ENCODE measurements around the gene GALNT10.
A peak's percentile ranks its signal among the peaks of the same experiment; 100 is the strongest.

The GALNT10 gene

DNA sequence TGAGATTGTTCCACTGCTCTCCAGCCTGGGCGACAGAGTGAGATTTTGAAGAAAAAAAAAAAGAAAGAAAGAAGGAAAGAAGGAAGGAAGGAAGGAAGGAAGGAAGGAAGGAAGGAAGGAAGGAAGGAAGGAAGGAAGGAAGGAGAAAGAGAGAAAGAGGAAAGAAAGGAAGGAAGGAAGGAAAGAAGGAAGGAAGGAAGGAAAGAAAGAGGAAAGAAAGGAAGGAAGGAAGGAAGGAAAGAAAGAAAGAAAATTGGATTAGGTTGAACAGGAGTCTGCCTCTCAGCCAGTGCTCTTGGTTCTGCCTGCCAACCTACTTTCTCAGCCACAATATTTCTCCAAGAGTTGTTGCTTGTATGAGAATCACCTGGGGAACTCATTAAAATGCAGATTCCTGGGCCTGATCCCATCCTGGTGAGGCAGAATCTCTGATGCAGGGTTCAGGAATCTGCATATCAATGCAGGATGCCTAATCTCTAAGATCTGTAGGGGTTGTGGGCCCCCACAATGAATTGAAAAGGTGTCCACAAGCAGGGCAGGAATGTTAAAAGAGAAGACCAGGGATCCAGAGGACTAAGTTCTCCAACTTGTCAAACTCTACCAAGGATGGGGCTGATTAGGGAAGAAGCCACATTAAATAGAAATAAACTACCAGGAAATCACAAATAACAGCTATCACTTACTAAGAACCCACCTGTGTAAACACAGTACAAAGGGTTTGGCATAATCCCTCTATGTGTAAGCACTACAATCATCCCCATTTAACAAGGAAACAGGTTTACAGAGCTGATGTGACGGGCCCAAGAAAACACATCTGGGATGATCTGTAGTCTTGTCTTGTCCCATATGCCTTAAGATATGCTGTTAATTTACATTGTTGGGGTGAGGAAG is 23.4 kb upstream of the GALNT10 start:
- TF ChIP-seq ZNF70 (CRISPR knock-in tag; IDR thresholded peaks at IDR 0.05) (no peak), ARNTL (CRISPR knock-in tag; IDR thresholded peaks at IDR 0.05; ENCODE audit: borderline replicate concordance, low read depth) (no peak), PPARA (CRISPR knock-in tag; IDR thresholded peaks at IDR 0.05; ENCODE audit: borderline replicate concordance) (no peak), SNAI2 (CRISPR knock-in tag; IDR thresholded peaks at IDR 0.05) (no peak), BACH2 (CRISPR knock-in tag; IDR thresholded peaks at IDR 0.05; ENCODE audit: borderline replicate concordance) (no peak), ZFP30 (CRISPR knock-in tag; IDR thresholded peaks at IDR 0.05) (no peak), ISL1 (CRISPR knock-in tag; IDR thresholded peaks at IDR 0.05) (no peak), CSDC2 (CRISPR knock-in tag; IDR thresholded peaks at IDR 0.05) (no peak), ZNF8 (CRISPR knock-in tag; IDR thresholded peaks at IDR 0.05) (no peak), ZNF565 (CRISPR knock-in tag; conservative IDR thresholded peaks at IDR 0.05; ENCODE audit: low read depth) (no peak), ZC3H10 (CRISPR knock-in tag; IDR thresholded peaks at IDR 0.05) (no peak), ZFP3 (CRISPR knock-in tag; IDR thresholded peaks at IDR 0.05) (no peak), RARB (CRISPR knock-in tag; IDR thresholded peaks at IDR 0.05) (no peak), ESRRG (CRISPR knock-in tag; IDR thresholded peaks at IDR 0.05) (no peak)
- TF ChIP-seq, protein P1, sequence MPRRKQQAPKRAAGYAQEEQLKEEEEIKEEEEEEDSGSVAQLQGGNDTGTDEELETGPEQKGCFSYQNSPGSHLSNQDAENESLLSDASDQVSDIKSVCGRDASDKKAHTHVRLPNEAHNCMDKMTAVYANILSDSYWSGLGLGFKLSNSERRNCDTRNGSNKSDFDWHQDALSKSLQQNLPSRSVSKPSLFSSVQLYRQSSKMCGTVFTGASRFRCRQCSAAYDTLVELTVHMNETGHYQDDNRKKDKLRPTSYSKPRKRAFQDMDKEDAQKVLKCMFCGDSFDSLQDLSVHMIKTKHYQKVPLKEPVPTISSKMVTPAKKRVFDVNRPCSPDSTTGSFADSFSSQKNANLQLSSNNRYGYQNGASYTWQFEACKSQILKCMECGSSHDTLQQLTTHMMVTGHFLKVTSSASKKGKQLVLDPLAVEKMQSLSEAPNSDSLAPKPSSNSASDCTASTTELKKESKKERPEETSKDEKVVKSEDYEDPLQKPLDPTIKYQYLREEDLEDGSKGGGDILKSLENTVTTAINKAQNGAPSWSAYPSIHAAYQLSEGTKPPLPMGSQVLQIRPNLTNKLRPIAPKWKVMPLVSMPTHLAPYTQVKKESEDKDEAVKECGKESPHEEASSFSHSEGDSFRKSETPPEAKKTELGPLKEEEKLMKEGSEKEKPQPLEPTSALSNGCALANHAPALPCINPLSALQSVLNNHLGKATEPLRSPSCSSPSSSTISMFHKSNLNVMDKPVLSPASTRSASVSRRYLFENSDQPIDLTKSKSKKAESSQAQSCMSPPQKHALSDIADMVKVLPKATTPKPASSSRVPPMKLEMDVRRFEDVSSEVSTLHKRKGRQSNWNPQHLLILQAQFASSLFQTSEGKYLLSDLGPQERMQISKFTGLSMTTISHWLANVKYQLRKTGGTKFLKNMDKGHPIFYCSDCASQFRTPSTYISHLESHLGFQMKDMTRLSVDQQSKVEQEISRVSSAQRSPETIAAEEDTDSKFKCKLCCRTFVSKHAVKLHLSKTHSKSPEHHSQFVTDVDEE (CRISPR knock-in tag; IDR thresholded peaks at IDR 0.05) = no peak
- TF ChIP-seq, protein P2, sequence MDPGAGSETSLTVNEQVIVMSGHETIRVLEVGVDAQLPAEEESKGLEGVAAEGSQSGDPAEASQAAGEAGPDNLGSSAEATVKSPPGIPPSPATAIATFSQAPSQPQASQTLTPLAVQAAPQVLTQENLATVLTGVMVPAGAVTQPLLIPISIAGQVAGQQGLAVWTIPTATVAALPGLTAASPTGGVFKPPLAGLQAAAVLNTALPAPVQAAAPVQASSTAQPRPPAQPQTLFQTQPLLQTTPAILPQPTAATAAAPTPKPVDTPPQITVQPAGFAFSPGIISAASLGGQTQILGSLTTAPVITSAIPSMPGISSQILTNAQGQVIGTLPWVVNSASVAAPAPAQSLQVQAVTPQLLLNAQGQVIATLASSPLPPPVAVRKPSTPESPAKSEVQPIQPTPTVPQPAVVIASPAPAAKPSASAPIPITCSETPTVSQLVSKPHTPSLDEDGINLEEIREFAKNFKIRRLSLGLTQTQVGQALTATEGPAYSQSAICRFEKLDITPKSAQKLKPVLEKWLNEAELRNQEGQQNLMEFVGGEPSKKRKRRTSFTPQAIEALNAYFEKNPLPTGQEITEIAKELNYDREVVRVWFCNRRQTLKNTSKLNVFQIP (CRISPR knock-in tag; IDR thresholded peaks at IDR 0.05; ENCODE audit: borderline replicate concordance, low read depth) = no peak
- TF ChIP-seq, protein P3, sequence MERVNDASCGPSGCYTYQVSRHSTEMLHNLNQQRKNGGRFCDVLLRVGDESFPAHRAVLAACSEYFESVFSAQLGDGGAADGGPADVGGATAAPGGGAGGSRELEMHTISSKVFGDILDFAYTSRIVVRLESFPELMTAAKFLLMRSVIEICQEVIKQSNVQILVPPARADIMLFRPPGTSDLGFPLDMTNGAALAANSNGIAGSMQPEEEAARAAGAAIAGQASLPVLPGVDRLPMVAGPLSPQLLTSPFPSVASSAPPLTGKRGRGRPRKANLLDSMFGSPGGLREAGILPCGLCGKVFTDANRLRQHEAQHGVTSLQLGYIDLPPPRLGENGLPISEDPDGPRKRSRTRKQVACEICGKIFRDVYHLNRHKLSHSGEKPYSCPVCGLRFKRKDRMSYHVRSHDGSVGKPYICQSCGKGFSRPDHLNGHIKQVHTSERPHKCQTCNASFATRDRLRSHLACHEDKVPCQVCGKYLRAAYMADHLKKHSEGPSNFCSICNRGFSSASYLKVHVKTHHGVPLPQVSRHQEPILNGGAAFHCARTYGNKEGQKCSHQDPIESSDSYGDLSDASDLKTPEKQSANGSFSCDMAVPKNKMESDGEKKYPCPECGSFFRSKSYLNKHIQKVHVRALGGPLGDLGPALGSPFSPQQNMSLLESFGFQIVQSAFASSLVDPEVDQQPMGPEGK (CRISPR knock-in tag; IDR thresholded peaks at IDR 0.05; ENCODE audit: borderline replicate concordance) = no peak
- TF ChIP-seq, protein P4, sequence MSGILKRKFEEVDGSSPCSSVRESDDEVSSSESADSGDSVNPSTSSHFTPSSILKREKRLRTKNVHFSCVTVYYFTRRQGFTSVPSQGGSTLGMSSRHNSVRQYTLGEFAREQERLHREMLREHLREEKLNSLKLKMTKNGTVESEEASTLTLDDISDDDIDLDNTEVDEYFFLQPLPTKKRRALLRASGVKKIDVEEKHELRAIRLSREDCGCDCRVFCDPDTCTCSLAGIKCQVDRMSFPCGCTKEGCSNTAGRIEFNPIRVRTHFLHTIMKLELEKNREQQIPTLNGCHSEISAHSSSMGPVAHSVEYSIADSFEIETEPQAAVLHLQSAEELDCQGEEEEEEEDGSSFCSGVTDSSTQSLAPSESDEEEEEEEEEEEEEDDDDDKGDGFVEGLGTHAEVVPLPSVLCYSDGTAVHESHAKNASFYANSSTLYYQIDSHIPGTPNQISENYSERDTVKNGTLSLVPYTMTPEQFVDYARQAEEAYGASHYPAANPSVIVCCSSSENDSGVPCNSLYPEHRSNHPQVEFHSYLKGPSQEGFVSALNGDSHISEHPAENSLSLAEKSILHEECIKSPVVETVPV (CRISPR knock-in tag; IDR thresholded peaks at IDR 0.05) = no peak
- TF ChIP-seq, protein P5, sequence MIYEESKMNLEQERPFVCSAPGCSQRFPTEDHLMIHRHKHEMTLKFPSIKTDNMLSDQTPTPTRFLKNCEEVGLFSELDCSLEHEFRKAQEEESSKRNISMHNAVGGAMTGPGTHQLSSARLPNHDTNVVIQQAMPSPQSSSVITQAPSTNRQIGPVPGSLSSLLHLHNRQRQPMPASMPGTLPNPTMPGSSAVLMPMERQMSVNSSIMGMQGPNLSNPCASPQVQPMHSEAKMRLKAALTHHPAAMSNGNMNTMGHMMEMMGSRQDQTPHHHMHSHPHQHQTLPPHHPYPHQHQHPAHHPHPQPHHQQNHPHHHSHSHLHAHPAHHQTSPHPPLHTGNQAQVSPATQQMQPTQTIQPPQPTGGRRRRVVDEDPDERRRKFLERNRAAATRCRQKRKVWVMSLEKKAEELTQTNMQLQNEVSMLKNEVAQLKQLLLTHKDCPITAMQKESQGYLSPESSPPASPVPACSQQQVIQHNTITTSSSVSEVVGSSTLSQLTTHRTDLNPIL (CRISPR knock-in tag; IDR thresholded peaks at IDR 0.05; ENCODE audit: low read depth) = no peak

DNA sequence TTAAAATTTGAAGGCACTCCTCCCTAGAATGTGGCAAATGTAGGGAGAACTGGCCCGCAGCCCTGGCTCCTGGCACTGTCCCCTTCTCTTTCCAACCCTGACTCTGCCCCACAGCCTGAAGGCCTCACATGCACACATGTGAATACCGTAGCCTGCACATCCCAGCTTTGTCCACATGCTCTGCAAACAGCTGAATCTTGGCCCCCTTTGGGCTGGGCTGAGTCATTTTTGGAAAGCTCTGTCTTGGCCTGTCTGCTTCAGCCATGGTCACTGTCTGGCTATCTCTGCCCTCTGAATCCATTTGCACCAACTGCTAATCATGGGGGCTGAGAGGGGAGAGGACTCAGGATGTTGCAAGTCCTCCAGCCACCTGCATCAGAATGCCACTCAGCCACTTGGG is 22.1 kb upstream of the GALNT10 start:
- TF ChIP-seq TOX (CRISPR knock-in tag; IDR thresholded peaks at IDR 0.05; ENCODE audit: borderline replicate concordance) (no peak), ZNF8 (CRISPR knock-in tag; IDR thresholded peaks at IDR 0.05) (no peak), ZNF565 (CRISPR knock-in tag; conservative IDR thresholded peaks at IDR 0.05; ENCODE audit: low read depth) (no peak), TCF4 (CRISPR knock-in tag; IDR thresholded peaks at IDR 0.05; ENCODE audit: borderline replicate concordance) (no peak), PPARA (CRISPR knock-in tag; IDR thresholded peaks at IDR 0.05; ENCODE audit: borderline replicate concordance) (no peak), ZNF70 (CRISPR knock-in tag; IDR thresholded peaks at IDR 0.05) (no peak), ZFP3 (CRISPR knock-in tag; IDR thresholded peaks at IDR 0.05) (no peak), CSDC2 (CRISPR knock-in tag; IDR thresholded peaks at IDR 0.05) (no peak), ARNTL (CRISPR knock-in tag; IDR thresholded peaks at IDR 0.05; ENCODE audit: borderline replicate concordance, low read depth) (no peak)
- TF ChIP-seq, protein P1 (CRISPR knock-in tag; IDR thresholded peaks at IDR 0.05) = no peak
- TF ChIP-seq, protein P3 (CRISPR knock-in tag; IDR thresholded peaks at IDR 0.05; ENCODE audit: borderline replicate concordance) = no peak
- TF ChIP-seq, protein P5 (CRISPR knock-in tag; IDR thresholded peaks at IDR 0.05; ENCODE audit: low read depth) = no peak
- ATAC-seq = peak; percentile 37; the same call in 1 of the 3 replicates

More for the DNA sequence above, 23.4 kb upstream of the GALNT10 start:
- no peak for ATAC-seq
